OCI-LY3 (cell line): Measurements from ENCODE around the gene ACOXL.

ENCODE experiments used
- EZH2phosphoT487 ChIP-seq: fragments of 200-600 bp; shearing (Covaris generic); IDR thresholded peaks from 2 replicates; pipeline ENCODE4 v1.6.1; 2018; ENCODE audit warnings: antibody characterized with exemption, mixed run types, low read depth
- TF ChIP-seq, protein P1 (sequence below): fragments of 200-600, 300-600 bp; sonication (generic); IDR thresholded peaks from 2 replicates; pipeline ENCODE4 v1.5.1; 2014; ENCODE audit warnings: antibody characterized with exemption, low read length, low read depth

DNA sequence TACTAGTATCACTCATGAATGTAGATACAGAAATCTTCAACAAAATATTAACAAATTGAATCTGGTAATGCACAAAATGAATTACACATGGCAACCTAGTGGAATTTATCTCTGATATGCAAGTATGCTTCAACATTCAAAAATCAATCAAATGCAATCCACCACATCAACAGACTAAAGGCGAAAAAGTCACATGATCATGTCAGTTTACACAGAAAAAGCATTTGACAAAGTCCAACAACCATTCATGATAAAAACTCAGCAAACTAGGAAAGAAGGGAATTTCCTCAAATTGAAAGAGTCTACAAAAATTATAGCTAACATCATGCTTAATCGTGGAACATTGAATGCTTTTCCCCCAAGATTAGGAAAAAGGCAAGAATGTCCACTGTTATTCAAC is 237.8 kb downstream of the ACOXL start:
- TF ChIP-seq, protein P1, sequence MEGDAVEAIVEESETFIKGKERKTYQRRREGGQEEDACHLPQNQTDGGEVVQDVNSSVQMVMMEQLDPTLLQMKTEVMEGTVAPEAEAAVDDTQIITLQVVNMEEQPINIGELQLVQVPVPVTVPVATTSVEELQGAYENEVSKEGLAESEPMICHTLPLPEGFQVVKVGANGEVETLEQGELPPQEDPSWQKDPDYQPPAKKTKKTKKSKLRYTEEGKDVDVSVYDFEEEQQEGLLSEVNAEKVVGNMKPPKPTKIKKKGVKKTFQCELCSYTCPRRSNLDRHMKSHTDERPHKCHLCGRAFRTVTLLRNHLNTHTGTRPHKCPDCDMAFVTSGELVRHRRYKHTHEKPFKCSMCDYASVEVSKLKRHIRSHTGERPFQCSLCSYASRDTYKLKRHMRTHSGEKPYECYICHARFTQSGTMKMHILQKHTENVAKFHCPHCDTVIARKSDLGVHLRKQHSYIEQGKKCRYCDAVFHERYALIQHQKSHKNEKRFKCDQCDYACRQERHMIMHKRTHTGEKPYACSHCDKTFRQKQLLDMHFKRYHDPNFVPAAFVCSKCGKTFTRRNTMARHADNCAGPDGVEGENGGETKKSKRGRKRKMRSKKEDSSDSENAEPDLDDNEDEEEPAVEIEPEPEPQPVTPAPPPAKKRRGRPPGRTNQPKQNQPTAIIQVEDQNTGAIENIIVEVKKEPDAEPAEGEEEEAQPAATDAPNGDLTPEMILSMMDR: no peak
- TF ChIP-seq EZH2phosphoT487: no peak
